GM12878 (cell line): ENCODE measurements around the gene SENP1. TPM values are rescaled to one million over a fixed set of nuclear protein-coding genes. Genes with fewer than 3 reads are reported as not detected.

ENCODE experiments used
- ATAC-seq: fragments of 200-7000 bp; cut with Tn5 transposase; 3 replicates; pipeline ENCODE4 v1.9.1; 2020; ENCODE audit warnings: mild to moderate bottlenecking, moderate library complexity
- BruUV-seq: library from RNA; stranded (reverse); fragments of 400-500 nt; replicated peaks from 2 replicates; lab custom pipeline; 2021; lab: Mats Ljungman, UMichigan
- CTCF ChIA-PET: fragments of 300-600 bp; sonication (Branson Sonifier 250); formaldehyde crosslinking; extraction: SDS; loops from one replicate; lab custom pipeline; 2021; ENCODE audit warnings: inconsistent platforms; lab: Yijun Ruan, JAX
- POLR2A ChIA-PET: fragments of 350-600 bp; formaldehyde crosslinking; extraction: SDS; loops from one replicate; lab custom pipeline; 2021; ENCODE audit warnings: inconsistent platforms; lab: Charles Lee
- RAD21 ChIA-PET: fragments of 300-600 bp; sonication (Branson Sonifier 250); formaldehyde crosslinking; loops from one replicate; lab custom pipeline; 2023; ENCODE audit warnings: antibody characterized with exemption; ENCODE audit not compliant: unreplicated experiment; lab: Charles Lee
- SMC1A ChIA-PET: fragments of 300-600 bp; sonication (Branson Sonifier 250); formaldehyde crosslinking; loops from one replicate; lab custom pipeline; 2023; ENCODE audit not compliant: unreplicated experiment, uncharacterized antibody; lab: Charles Lee
- DNase-seq: peaks from one replicate; pipeline ENCODE4 v3.0.0-alpha.2; 2011; ENCODE audit warnings: low read depth, low spot score
- FAIRE-seq: peaks from 3 replicates; lab custom pipeline; 2011; peaks lifted over from hg19 to GRCh38; lab: Jason Lieb, UNC
- H2AFZ ChIP-seq: 2 replicates; pipeline ENCODE4 v1.6.0; 2011; ENCODE audit warnings: low read depth, low read length, control low read depth; ENCODE audit not compliant: control insufficient read depth
- H3K27ac ChIP-seq: 2 replicates; pipeline ENCODE4 v1.5.1; 2011; ENCODE audit warnings: control low read depth; ENCODE audit not compliant: control insufficient read depth, insufficient read depth
- H3K27me3 ChIP-seq, 2 experiments: replicated peaks in 1 of 2; 2 replicates each; pipeline versions ENCODE4 v1.6.0 to v1.6.1; 2011; ENCODE audit warnings: low read length in 1 of 2; ENCODE audit not compliant: control insufficient read depth in 2 of 2, insufficient read depth in 2 of 2
- H3K36me3 ChIP-seq, 2 experiments: 2 replicates each; pipeline ENCODE4 v1.5.1; 2011; ENCODE audit warnings: low read length in 1 of 2; ENCODE audit not compliant: control insufficient read depth in 2 of 2, insufficient read depth in 2 of 2
- H3K4me1 ChIP-seq: 2 replicates; pipeline ENCODE4 v1.6.1; 2011; ENCODE audit warnings: mild to moderate bottlenecking, low read length, moderate library complexity, mixed read lengths; ENCODE audit not compliant: control insufficient read depth, insufficient read depth
- H3K4me2 ChIP-seq: 2 replicates; pipeline ENCODE4 v1.6.0; 2011; ENCODE audit warnings: control low read depth; ENCODE audit not compliant: control insufficient read depth, insufficient read depth
- H3K4me3 ChIP-seq: fragments of 200-600 bp; sonication (generic); 2 replicates; pipeline ENCODE4 v1.5.1; 2016
- H3K79me2 ChIP-seq: 2 replicates; pipeline ENCODE4 v1.6.0; 2011; ENCODE audit warnings: low read length; ENCODE audit not compliant: control insufficient read depth, insufficient read depth
- H3K9ac ChIP-seq: 2 replicates; pipeline ENCODE4 v1.8.0; 2011; ENCODE audit warnings: low read length, control low read depth, mixed read lengths; ENCODE audit not compliant: control insufficient read depth, insufficient read depth
- H3K9me3 ChIP-seq: replicated peaks from 3 replicates; pipeline ENCODE4 v1.5.1; 2011; ENCODE audit warnings: mild to moderate bottlenecking, low read length; ENCODE audit not compliant: control insufficient read depth, insufficient read depth
- H4K20me1 ChIP-seq: 2 replicates; pipeline ENCODE4 v1.6.0; 2011; ENCODE audit not compliant: control insufficient read depth, insufficient read depth
- ATF3 ChIP-seq: IDR thresholded peaks from 2 replicates; pipeline ENCODE4 v1.6.1; 2011; ENCODE audit warnings: low read depth, mild to moderate bottlenecking, low read length, moderate library complexity, borderline replicate concordance; ENCODE audit errors: extremely low read depth
- CEBPB ChIP-seq, 2 experiments: fragments of 150-350 bp in 1 of 2; IDR thresholded peaks; 2 replicates each; pipeline ENCODE4 v1.6.1; 2012 to 2014; ENCODE audit warnings: low read depth in 2 of 2, low read length in 2 of 2, borderline replicate concordance in 1 of 2, inconsistent platforms in 1 of 2
- CHD4 ChIP-seq: fragments of 200-600 bp; sonication (generic); IDR thresholded peaks from 2 replicates; pipeline ENCODE4 v1.6.1; 2016; ENCODE audit warnings: mild to moderate bottlenecking
- CUX1 ChIP-seq: IDR thresholded peaks from 2 replicates; pipeline ENCODE4 v1.6.1; 2012; ENCODE audit warnings: improper control_type of control experiment, low read depth, low read length; ENCODE audit not compliant: insufficient replicate concordance
- FOXM1 ChIP-seq: IDR thresholded peaks from 2 replicates; pipeline ENCODE4 v1.6.1; 2012; ENCODE audit warnings: low read depth, mild to moderate bottlenecking, inconsistent platforms, low read length, moderate library complexity
- HDAC2 ChIP-seq: fragments of 200-600 bp; sonication (generic); IDR thresholded peaks from 2 replicates; pipeline ENCODE4 v1.6.1; 2017
- HDAC6 ChIP-seq: fragments of 200-600 bp; sonication (generic); IDR thresholded peaks from one replicate; pipeline ENCODE4 v1.8.0; 2017; ENCODE audit warnings: antibody characterized with exemption; ENCODE audit not compliant: unreplicated experiment
- MTA2 ChIP-seq: fragments of 450-650 bp; IDR thresholded peaks from 2 replicates; pipeline ENCODE4 v1.6.1; 2016; ENCODE audit warnings: low read depth, mild to moderate bottlenecking, moderate library complexity
- NKRF ChIP-seq: fragments of 450-650 bp; conservative IDR thresholded peaks from 2 replicates; pipeline ENCODE4 v1.6.1; 2017; ENCODE audit warnings: mild to moderate bottlenecking, moderate library complexity
- NR2F1 ChIP-seq: fragments of 450-650 bp; conservative IDR thresholded peaks from 2 replicates; pipeline ENCODE4 v1.6.1; 2017; ENCODE audit warnings: mild to moderate bottlenecking
- RFX5 ChIP-seq: IDR thresholded peaks from 2 replicates; pipeline ENCODE4 v1.6.1; 2011; ENCODE audit warnings: low read depth, low read length, improper control_type of control experiment
- SIN3A ChIP-seq: IDR thresholded peaks from 2 replicates; pipeline ENCODE4 v1.6.1; 2012; ENCODE audit warnings: low read depth, low read length, improper control_type of control experiment
- SIX5 ChIP-seq: IDR thresholded peaks from 2 replicates; pipeline ENCODE4 v1.6.1; 2011; ENCODE audit warnings: mild to moderate bottlenecking, low read depth, low read length, moderate library complexity; ENCODE audit not compliant: severe bottlenecking
- SREBF1 ChIP-seq: IDR thresholded peaks from 2 replicates; pipeline ENCODE4 v1.6.1; 2012; ENCODE audit warnings: mild to moderate bottlenecking, low read length
- SREBF2 ChIP-seq: IDR thresholded peaks from 2 replicates; pipeline ENCODE4 v1.6.1; 2012; ENCODE audit warnings: mild to moderate bottlenecking, low read length
- TCF12 ChIP-seq: IDR thresholded peaks from 2 replicates; pipeline ENCODE4 v1.6.1; 2011; ENCODE audit warnings: low read depth, mild to moderate bottlenecking, low read length
- ZZZ3 ChIP-seq: IDR thresholded peaks from 2 replicates; pipeline ENCODE4 v1.6.1; 2011; ENCODE audit warnings: low read depth; ENCODE audit not compliant: control insufficient read depth, insufficient read length
- WGBS: methylation state at CpG from one replicate; pipeline ENCODE4 v1.1.6; 2016; ENCODE audit warnings: low lambda C conversion rate; ENCODE audit not compliant: insufficient replicate concordance, insufficient coverage; ENCODE audit errors: missing lambda C conversion rate; 5-methylcytosine and 5-hydroxymethylcytosine counted together
- in situ Hi-C: fragments of 300-500 bp; cut with MboI; formaldehyde crosslinking; loops from 9 replicates; pipeline ENCODE4 v1.14.3; 2018; ENCODE audit warnings: mixed read lengths
- intact Hi-C: fragments of 100-400 bp; cut with micrococcal nuclease; formaldehyde crosslinking; loops from one replicate; pipeline ENCODE4 v1.14.2; 2022; ENCODE audit not compliant: unreplicated experiment
- polyA plus RNA-seq, 11 experiments: library from polyadenylated mRNA; depleted of rRNA in 4 of 11; unstranded in 6 of 11; stranded (reverse) in 5 of 11; fragments of >200 nt; fragmentation: Nextera tagmentation in 4 of 11; fragmentation: Illumina TruSeq in 1 of 11; extraction: Ambion mirVana in 4 of 11; extraction: Trizol in 1 of 11; gene quantifications; 1 replicate in 1 of 11; 2 replicates in 10 of 11; pipeline versions ENCODE4 v1.2.1 to v1.2.3, GENCODE V29; 2011 to 2016; ENCODE audit warnings: inconsistent platforms in 2 of 11, missing spikeins in 2 of 11, low read depth in 1 of 11
- total RNA-seq, 4 experiments: library from RNA; depleted of rRNA in 3 of 4; stranded (reverse); fragments of >200 nt in 3 of 4; fragmentation: Illumina TruSeq in 1 of 4; extraction: Trizol in 1 of 4; gene quantifications; 2 replicates each; pipeline versions ENCODE4 v1.2.1 to v1.2.3, GENCODE V29; 2013 to 2021

The SENP1 gene
- total and polyA plus RNA-seq, 10 of the 15 experiments (the other 5 are each of a cell fraction or from before 2014, with no cell fraction given), result 8.1 to 52.4 (median 26.1) TPM

- no peak overlapping the region for H3K4me3 ChIP-seq
- no TSS peak for BruUV-seq
- H3K9ac ChIP-seq, result no peak overlapping the region
- DNase-seq, result no peak
- H3K4me2 ChIP-seq, result no peak overlapping the region
- H2AFZ ChIP-seq, result no peak overlapping the region
- ChIA-PET RAD21 (no interaction called here), CTCF (no interaction called here), SMC1A (no interaction called here), POLR2A (no interaction called here)
- intact Hi-C loops (no loop called here), in situ Hi-C loops (no loop called here)
- H3K36me3 ChIP-seq, result peaks cover 2 to 16% of the 10 kb centered on the region in 2 experiments; a peak in 3 of 4 replicates
- TF ChIP-seq CHD4 (no peak), CUX1 (no peak), TCF12 (no peak), SIX5 (no peak), HDAC2 (no peak), NKRF (no peak), MTA2 (no peak), ZZZ3 (no peak), SREBF2 (no peak), SREBF1 (no peak), FOXM1 (no peak), RFX5 (no peak), HDAC6 (no peak), SIN3A (no peak), ATF3 (no peak), CEBPB (IDR thresholded peaks at IDR 0.05; ENCODE audit: borderline replicate concordance in 1 of 2, low read depth in 2 of 2, low read length in 2 of 2) (no peak), NR2F1 (no peak)
- no peaks in the 10 kb centered on the region; the same call in 1 of the 2 replicates for H3K4me1 ChIP-seq
- H3K9me3 ChIP-seq, result no peaks in the 10 kb centered on the region
- FAIRE-seq, result no peak
- no peak for ATAC-seq
- no peaks in the 10 kb centered on the region for H3K27me3 ChIP-seq
- H3K27ac ChIP-seq, result no peak overlapping the region
- no peaks in the 10 kb centered on the region for H4K20me1 ChIP-seq
- 85% methylated on average over 4 of the region's 4 CpGs for WGBS
- H3K79me2 ChIP-seq, result no peaks in the 10 kb centered on the region
Measured at GRCh38 chr12:48043771-48044170, 62.1 kb downstream of the SENP1 start.
